Measurements from ENCODE around the gene PCOLCE2. TPM values are rescaled to one million over a fixed set of nuclear protein-coding genes. Genes with fewer than 3 reads are reported as not detected.

PCOLCE2 gene
- total RNA-seq, 1 experiment from 2014 or later: 0.34 TPM

DNA sequence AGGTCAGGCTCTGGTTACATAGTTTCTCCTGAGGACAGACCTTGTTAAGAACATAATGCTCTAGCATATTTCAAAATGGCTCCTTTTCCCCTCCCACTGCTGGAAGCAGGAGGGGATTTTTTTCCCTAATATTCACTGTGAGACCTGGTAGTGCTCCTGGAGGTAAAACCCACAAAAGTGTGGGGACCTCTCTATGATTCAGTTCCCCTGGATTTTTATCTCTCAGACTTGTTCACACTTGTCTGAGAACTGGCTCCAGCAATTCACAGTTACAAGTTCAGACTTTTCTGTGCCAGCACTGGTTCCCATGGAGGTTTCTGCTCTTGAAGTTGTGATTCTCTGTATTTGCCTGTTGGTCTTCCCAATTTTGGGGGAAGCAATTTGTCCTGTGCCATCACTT lies 36.3 kb upstream of the PCOLCE2 start:
- H3K27me3 Mint-ChIP-seq (ENCODE audit: insufficient read depth, unreplicated experiment): peaks cover 9% of the 10 kb centered on the region
- H3K36me3 Mint-ChIP-seq (ENCODE audit: insufficient read depth, unreplicated experiment): no peaks in the 10 kb centered on the region
- BruUV-seq (replicated peaks): no TSS peak
- no peaks in the 10 kb centered on the region for H3K4me1 ChIP-seq
- no peaks in the 10 kb centered on the region for H3K9me3 Mint-ChIP-seq (ENCODE audit: unreplicated experiment)
- DNase-seq: no peak
- TF ChIP-seq, protein P1, sequence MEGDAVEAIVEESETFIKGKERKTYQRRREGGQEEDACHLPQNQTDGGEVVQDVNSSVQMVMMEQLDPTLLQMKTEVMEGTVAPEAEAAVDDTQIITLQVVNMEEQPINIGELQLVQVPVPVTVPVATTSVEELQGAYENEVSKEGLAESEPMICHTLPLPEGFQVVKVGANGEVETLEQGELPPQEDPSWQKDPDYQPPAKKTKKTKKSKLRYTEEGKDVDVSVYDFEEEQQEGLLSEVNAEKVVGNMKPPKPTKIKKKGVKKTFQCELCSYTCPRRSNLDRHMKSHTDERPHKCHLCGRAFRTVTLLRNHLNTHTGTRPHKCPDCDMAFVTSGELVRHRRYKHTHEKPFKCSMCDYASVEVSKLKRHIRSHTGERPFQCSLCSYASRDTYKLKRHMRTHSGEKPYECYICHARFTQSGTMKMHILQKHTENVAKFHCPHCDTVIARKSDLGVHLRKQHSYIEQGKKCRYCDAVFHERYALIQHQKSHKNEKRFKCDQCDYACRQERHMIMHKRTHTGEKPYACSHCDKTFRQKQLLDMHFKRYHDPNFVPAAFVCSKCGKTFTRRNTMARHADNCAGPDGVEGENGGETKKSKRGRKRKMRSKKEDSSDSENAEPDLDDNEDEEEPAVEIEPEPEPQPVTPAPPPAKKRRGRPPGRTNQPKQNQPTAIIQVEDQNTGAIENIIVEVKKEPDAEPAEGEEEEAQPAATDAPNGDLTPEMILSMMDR (IDR thresholded peaks at IDR 0.05; ENCODE audit: insufficient read depth in 1 of 2, low read depth in 1 of 2, low read length in 1 of 2, severe bottlenecking in 1 of 2, unreplicated experiment in 1 of 2): no peak
- no peak overlapping the region for H3K4me3 Mint-ChIP-seq (ENCODE audit: unreplicated experiment)
- no peaks in the 10 kb centered on the region; the same call in 1 of the 2 replicates for H3K27me3 ChIP-seq (replicated peaks; ENCODE audit: control insufficient read depth, insufficient read depth, low read length)
- intact Hi-C loops (cut with micrococcal nuclease; ENCODE audit: unreplicated experiment): no loop called here
- H3K9me3 ChIP-seq: 0 out of 2 replicates have a peak, but pooled peaks cover 3% of the 10 kb centered on the region
- CTCF ChIA-PET: no interaction called here
- no peaks in the 10 kb centered on the region for H3K4me1 Mint-ChIP-seq (ENCODE audit: low read depth, unreplicated experiment)
- POLR2A ChIA-PET: no interaction called here
- H3K27ac Mint-ChIP-seq (ENCODE audit: unreplicated experiment): no peak overlapping the region
- no peaks in the 10 kb centered on the region for H3K36me3 ChIP-seq (ENCODE audit: control insufficient read depth, insufficient read depth, low read length)
- H3K4me3 ChIP-seq (ENCODE audit: low read depth, low read length): no peak overlapping the region

DNA sequence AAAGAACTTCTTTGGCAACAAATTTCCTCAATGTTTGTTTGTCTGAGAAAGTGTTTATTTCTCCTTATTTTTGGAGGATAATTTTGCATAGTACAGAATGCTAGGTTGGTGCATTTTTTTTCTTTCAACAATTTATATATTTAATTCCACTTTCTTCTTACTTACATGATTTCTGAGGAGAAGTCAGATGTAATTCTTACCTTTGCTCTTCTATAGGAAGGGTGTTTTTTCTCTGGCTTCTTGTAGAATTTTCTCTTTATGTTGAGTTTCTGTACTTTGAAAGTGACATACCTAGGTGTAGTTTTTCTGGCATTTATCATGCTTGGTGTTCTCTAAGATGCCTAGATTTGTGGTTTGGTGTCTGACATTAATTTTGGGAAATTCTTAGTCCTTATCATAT lies 34.8 kb upstream of the PCOLCE2 start:
- Mint-ChIP-seq H3K27ac (ENCODE audit: unreplicated experiment) (no peak overlapping the region), H3K9me3 (ENCODE audit: unreplicated experiment) (no peaks in the 10 kb centered on the region), H3K36me3 (ENCODE audit: insufficient read depth, unreplicated experiment) (no peaks in the 10 kb centered on the region), H3K4me3 (ENCODE audit: unreplicated experiment) (no peak overlapping the region), H3K4me1 (ENCODE audit: low read depth, unreplicated experiment) (no peaks in the 10 kb centered on the region), H3K27me3 (ENCODE audit: insufficient read depth, unreplicated experiment) (peaks cover 9% of the 10 kb centered on the region)
- ChIA-PET CTCF (no interaction called here), POLR2A (no interaction called here)
- BruUV-seq (replicated peaks): no TSS peak
- Histone ChIP-seq H3K9me3 (0 out of 2 replicates have a peak, but pooled peaks cover 3% of the 10 kb centered on the region), H3K36me3 (ENCODE audit: control insufficient read depth, insufficient read depth, low read length) (no peaks in the 10 kb centered on the region), H3K4me3 (ENCODE audit: low read depth, low read length) (no peak overlapping the region), H3K27me3 (replicated peaks; ENCODE audit: control insufficient read depth, insufficient read depth, low read length) (no peaks in the 10 kb centered on the region; the same call in 1 of the 2 replicates), H3K4me1 (no peaks in the 10 kb centered on the region)
- intact Hi-C loops (cut with micrococcal nuclease; ENCODE audit: unreplicated experiment): no loop called here
- TF ChIP-seq, protein P1 (IDR thresholded peaks at IDR 0.05; ENCODE audit: insufficient read depth in 1 of 2, low read depth in 1 of 2, low read length in 1 of 2, severe bottlenecking in 1 of 2, unreplicated experiment in 1 of 2): no peak
- no peak for DNase-seq

DNA sequence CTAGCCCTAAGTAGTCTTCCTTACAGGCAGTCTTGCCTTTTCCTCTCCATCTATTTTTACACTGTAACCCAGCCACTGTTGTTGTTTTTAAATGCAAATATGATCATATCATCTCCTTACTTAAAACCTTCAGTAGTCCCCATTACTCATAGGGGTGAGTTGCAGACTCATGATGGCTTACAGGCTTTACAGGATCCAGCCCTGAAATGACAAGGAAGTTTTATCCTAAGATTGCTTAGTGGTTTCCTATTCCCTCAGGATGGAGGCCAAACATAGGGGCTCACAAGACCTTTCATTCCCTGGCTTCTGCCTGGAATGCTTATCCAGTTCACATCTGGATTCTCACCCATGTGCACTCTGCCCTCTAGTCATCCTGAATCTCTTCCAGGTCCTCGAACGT lies 27.7 kb upstream of the PCOLCE2 start:
- no peak overlapping the region for H3K27ac Mint-ChIP-seq (ENCODE audit: unreplicated experiment)
- intact Hi-C loops (cut with micrococcal nuclease; ENCODE audit: unreplicated experiment): no loop called here

More for the DNA sequence above, 27.7 kb upstream of the PCOLCE2 start:
- no TSS peak for BruUV-seq (replicated peaks)
- no peaks in the 10 kb centered on the region for H3K4me1 Mint-ChIP-seq (ENCODE audit: low read depth, unreplicated experiment)
- no peak overlapping the region for H3K4me3 ChIP-seq (ENCODE audit: low read depth, low read length)
- TF ChIP-seq, protein P1 (IDR thresholded peaks at IDR 0.05; ENCODE audit: insufficient read depth in 1 of 2, low read depth in 1 of 2, low read length in 1 of 2, severe bottlenecking in 1 of 2, unreplicated experiment in 1 of 2): no peak
- H3K36me3 ChIP-seq (ENCODE audit: control insufficient read depth, insufficient read depth, low read length): no peaks in the 10 kb centered on the region
- peaks cover 8% of the 10 kb centered on the region for H3K27me3 Mint-ChIP-seq (ENCODE audit: insufficient read depth, unreplicated experiment)
- H3K4me3 Mint-ChIP-seq (ENCODE audit: unreplicated experiment): no peak overlapping the region
- no peaks in the 10 kb centered on the region for H3K36me3 Mint-ChIP-seq (ENCODE audit: insufficient read depth, unreplicated experiment)
- H3K9me3 ChIP-seq: no peaks in the 10 kb centered on the region
- DNase-seq: no peak
- no peaks in the 10 kb centered on the region for H3K4me1 ChIP-seq
- no peaks in the 10 kb centered on the region for H3K9me3 Mint-ChIP-seq (ENCODE audit: unreplicated experiment)
- no peaks in the 10 kb centered on the region for H3K27me3 ChIP-seq (replicated peaks; ENCODE audit: control insufficient read depth, insufficient read depth, low read length)
- POLR2A ChIA-PET: no interaction called here
- CTCF ChIA-PET: interaction anchor here (0.5 kb wide), 1 partner anchor 231 kb away, joined by 3 read pairs; no protein-coding TSS in a partner anchor

Data from Caco-2 (cell line).